HUES6 (cell line): Measurements from ENCODE around the gene PTGDR2.

ENCODE experiments used
- H3K27ac ChIP-seq: 2 replicates; pipeline ENCODE4 v1.7.0; 2013; ENCODE audit warnings: low read depth, mild to moderate bottlenecking, low read length, inconsistent platforms
- H3K27me3 ChIP-seq: 2 replicates; pipeline ENCODE4 v1.6.1; 2013; ENCODE audit warnings: low read length; ENCODE audit not compliant: control insufficient read depth, insufficient read depth
- H3K36me3 ChIP-seq: 2 replicates; pipeline ENCODE4 v1.6.1; 2013; ENCODE audit warnings: low read length; ENCODE audit not compliant: control insufficient read depth, insufficient read depth
- H3K4me1 ChIP-seq: 2 replicates; pipeline ENCODE4 v1.6.1; 2013; ENCODE audit warnings: low read length; ENCODE audit not compliant: control insufficient read depth, insufficient read depth
- H3K4me3 ChIP-seq: 2 replicates; pipeline ENCODE4 v1.5.1; 2013; ENCODE audit warnings: low read depth, low read length
- H3K9ac ChIP-seq: one replicate; pipeline ENCODE4 v1.6.1; 2013; ENCODE audit warnings: mild to moderate bottlenecking, low read length
- H3K9me3 ChIP-seq: 2 replicates; pipeline ENCODE4 v1.6.1; 2013; ENCODE audit warnings: low read depth, low read length; ENCODE audit not compliant: control insufficient read depth, insufficient read depth

Gene PTGDR2

DNA sequence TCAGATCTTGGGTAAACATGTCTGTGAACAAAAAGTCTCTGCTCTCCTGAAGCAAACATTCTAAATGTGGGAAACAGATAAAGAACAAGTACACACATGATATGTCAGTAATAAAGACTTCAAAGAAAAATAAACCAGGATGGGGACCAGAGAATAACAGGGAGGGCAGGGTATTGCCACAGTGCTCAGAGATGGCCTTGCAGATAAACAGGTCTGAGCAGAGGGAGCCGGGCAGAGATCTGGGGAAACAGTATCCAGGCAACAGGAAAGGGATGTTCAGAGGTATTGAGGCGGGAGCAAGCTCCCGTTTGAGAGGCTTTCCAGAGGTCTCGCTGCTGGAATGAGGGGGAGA lies 10.9 kb downstream of the PTGDR2 start:
- no peaks in the 10 kb centered on the region for H3K27me3 ChIP-seq
- peaks cover 41% of the 10 kb centered on the region for H3K36me3 ChIP-seq
- H3K9me3 ChIP-seq, result no peaks in the 10 kb centered on the region
- H3K4me3 ChIP-seq, result peak overlapping the region; percentile 92
- no peak overlapping the region for H3K27ac ChIP-seq
- peaks cover 24% of the 10 kb centered on the region for H3K4me1 ChIP-seq
- no peak overlapping the region for H3K9ac ChIP-seq

DNA sequence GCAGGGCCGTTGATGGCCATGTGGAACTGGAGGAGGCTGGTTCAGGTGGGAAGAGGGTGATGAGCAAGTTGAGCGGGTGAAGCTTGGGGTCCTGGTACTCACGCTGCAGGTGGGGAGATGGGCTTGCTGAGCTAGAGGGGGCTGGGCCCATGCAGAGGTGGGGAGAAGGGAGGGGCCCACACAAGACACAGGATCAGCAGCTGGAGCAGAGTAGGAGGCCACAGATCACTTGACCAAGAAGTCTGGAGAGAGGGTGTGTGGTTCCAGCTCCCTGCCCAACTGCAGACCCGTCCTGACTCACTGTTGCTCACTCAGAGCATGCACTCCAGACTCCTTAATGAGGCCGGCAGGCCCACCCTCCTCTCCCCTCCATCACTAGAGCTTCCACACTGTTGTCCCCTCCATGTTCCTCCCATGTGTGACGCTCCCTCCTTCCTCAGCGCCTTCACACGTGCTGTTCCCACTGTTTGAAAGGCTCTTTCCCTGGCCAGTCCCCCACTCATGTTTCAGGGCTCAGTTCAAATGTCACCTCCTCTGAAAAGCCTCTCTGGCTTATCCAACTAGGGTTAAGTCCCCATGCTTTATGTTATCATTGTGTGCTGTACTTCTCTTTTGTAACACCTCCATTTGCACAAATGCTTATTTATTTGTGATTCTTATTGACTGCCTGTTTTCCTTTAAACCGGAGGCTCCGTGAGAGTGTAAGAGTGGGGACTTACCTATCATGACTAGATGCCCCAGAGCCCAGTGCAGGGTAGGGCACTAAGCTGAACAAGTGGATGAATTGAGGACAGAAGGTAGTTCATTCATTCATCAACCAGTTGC lies 11.5 kb downstream of the PTGDR2 start:
- Histone ChIP-seq H3K27me3 (no peaks in the 10 kb centered on the region), H3K27ac (no peak overlapping the region), H3K9ac (peak overlapping the region; percentile 92)

DNA sequence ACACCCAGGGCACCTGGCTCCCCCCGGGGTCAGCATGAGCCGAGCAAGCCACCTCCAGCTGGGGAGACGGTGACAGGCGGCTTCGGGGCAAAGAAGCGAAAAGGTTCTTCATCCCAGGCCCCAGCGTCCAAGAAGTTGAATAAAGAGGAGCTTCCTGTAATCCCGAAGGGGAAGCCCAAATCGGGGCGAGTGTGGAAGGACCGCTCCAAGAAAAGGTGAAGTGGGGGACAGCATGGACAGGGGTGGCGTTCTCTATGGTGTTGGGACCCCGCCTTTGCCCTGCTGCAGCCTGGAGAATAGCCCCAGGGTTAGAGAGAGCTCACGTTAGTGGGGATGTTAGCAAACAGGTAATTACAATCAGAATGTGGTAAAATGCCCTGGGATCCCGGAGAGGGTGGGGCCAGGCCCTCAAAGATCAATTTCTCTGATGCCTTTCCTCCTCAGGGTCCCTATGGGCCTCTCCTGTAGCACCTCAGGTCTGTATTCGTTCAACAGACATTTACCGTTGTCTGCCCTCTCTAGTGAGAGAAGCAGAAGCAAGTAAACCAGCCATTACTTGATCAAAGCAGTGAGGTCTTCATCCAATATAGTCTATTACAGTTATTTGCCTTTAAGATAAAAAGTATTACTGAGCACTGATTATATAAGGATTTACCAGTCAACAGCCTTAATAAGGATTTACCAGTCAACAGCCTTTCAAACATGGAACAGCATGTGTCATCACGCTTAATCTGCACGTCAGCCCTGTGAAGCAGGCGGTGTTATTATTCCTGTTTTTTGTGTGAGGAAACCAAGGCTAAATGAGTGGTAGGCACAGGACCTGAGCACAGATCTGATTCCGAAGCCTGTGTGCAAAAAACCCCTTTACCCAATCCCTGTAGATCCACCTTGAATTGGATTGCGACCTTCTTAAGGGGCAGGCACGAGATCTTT lies 12.8 kb downstream of the PTGDR2 start:
- Histone ChIP-seq H3K36me3 (peaks cover 22% of the 10 kb centered on the region), H3K4me1 (peaks cover 24% of the 10 kb centered on the region), H3K27me3 (no peaks in the 10 kb centered on the region), H3K9me3 (no peaks in the 10 kb centered on the region), H3K4me3 (peak overlapping the region; percentile 92), H3K9ac (peak overlapping the region; percentile 92), H3K27ac (peak overlapping the region; percentile 48; the same call in 1 of the 2 replicates)

More for the DNA sequence above, 11.5 kb downstream of the PTGDR2 start:
- H3K4me3 ChIP-seq, result peak overlapping the region; percentile 92
- H3K4me1 ChIP-seq, result peaks cover 24% of the 10 kb centered on the region
- H3K9me3 ChIP-seq, result no peaks in the 10 kb centered on the region
- H3K36me3 ChIP-seq, result peaks cover 35% of the 10 kb centered on the region

DNA sequence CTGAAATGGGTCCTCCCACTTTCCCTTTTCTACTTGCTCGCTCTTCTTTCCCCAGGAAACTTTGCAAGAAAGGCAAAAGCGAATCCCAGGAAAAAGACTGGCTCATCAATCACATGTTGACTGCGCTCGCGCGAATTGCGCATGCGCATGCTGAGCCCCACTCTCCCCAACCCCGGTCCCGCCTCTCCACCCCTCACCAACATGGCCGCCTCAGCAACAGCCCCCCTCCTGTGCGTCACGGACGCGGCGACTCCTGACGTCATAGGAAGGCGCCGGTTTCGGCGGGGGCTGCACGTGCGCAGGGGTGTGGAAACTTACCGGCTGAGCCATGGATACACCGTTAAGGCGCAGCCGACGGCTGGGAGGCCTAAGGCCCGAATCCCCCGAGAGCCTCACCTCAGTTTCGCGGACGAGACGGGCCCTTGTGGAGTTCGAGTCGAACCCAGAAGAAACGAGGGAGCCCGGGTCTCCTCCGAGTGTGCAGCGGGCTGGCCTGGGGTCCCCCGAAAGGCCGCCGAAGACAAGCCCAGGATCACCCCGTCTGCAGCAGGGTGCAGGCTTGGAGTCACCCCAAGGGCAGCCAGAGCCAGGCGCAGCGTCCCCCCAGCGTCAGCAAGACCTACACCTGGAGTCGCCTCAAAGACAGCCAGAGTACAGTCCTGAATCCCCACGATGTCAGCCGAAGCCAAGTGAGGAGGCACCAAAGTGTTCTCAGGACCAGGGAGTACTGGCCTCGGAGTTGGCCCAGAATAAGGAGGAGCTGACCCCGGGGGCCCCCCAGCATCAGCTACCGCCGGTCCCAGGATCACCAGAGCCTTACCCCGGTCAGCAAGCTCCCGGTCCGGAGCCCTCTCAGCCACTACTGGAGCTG lies 13.7 kb downstream of the PTGDR2 start, which contains the start of gene CCDC86:
CCDC86 (plus strand) TSS at position 317 of the 871 bp plus-strand sequence; CDS start at position 329, 12 bp downstream.
- no peaks in the 10 kb centered on the region for H3K27me3 ChIP-seq
- no peaks in the 10 kb centered on the region for H3K9me3 ChIP-seq
- peaks cover 24% of the 10 kb centered on the region for H3K4me1 ChIP-seq
- H3K36me3 ChIP-seq, result peaks cover 13% of the 10 kb centered on the region
- H3K4me3 ChIP-seq, result peak within 1 kb of the TSS; percentile 92
- H3K9ac ChIP-seq, result peak within 1 kb of the TSS; percentile 92
- H3K27ac ChIP-seq, result peak within 1 kb of the TSS; percentile 59; the same call in 1 of the 2 replicates

DNA sequence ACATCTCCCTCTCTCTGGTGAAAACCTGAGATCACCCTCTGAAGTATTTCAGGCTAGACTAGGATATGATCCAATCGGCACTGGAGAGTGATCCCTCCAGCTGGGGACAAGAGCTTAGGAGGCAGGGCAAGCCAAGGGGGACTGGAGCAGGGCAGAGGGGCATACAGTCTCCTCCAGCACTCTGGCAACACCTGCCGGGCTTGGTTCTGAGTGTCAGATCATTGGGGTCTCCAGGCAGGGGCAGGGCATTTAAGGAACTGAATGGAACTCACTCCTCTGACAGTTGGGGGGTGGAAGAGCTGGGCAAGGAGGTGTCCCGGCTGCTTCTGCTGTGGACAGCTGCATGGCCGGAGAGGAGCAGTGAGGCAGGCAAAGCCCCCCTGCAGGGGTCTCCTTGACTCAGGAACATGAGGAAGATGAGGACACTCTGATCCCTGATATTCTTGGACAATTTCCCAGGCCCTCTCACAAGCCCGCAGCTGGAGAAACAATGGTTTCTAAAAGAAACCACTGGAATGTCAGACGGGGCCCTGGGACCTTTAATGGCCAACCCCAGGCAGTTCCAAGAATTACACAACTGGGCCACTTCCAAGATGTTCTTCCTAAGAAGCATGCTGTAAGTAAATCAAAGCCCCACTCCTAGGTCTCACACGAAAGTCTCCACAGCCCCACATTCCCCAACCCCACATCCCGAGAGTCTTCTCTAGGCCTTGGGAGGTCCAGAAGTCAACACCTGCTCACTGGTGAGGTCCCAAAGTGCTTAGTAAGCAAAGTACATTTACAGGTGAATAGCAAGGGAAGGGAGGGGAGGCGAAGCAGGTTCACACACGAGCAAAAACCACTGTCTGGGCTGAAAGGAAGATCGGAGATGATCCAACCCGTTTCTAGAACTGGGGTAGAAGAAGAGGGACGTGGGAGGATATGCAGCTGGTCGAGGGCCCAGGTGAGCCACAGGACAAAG lies 15.0 kb downstream of the PTGDR2 start:
- Histone ChIP-seq H3K9me3 (no peaks in the 10 kb centered on the region), H3K4me3 (peak overlapping the region; percentile 92; the same call in 1 of the 2 replicates), H3K9ac (no peak overlapping the region), H3K4me1 (peaks cover 24% of the 10 kb centered on the region), H3K36me3 (peaks cover 9% of the 10 kb centered on the region), H3K27me3 (no peaks in the 10 kb centered on the region), H3K27ac (no peak overlapping the region)

DNA sequence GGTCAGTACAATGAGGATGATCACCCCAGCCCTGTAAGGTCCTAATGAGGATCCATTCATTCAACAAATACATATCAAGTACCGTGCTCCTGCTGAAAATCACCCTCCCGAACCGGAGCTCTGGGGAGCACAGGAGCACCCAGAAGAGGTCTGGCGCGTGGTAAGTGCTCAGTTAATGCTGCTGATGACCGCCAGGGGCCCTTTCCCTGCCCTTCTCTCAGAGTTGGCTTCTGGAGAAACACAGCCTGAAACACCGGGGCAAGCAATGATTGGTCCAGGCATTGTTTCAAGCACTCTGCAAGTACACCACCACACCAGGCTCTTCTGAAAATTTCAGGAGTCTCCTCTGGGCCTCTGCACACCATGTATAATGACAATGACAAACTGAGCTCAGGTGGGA lies 17.6 kb downstream of the PTGDR2 start:
- H3K4me3 ChIP-seq, result no peak overlapping the region
- peaks cover 7% of the 10 kb centered on the region for H3K4me1 ChIP-seq
- H3K36me3 ChIP-seq, result no peaks in the 10 kb centered on the region
- no peak overlapping the region for H3K9ac ChIP-seq
- 0 out of 2 replicates have a peak, but pooled peaks cover 5% of the 10 kb centered on the region for H3K27me3 ChIP-seq
- no peaks in the 10 kb centered on the region for H3K9me3 ChIP-seq
- H3K27ac ChIP-seq, result no peak overlapping the region

DNA sequence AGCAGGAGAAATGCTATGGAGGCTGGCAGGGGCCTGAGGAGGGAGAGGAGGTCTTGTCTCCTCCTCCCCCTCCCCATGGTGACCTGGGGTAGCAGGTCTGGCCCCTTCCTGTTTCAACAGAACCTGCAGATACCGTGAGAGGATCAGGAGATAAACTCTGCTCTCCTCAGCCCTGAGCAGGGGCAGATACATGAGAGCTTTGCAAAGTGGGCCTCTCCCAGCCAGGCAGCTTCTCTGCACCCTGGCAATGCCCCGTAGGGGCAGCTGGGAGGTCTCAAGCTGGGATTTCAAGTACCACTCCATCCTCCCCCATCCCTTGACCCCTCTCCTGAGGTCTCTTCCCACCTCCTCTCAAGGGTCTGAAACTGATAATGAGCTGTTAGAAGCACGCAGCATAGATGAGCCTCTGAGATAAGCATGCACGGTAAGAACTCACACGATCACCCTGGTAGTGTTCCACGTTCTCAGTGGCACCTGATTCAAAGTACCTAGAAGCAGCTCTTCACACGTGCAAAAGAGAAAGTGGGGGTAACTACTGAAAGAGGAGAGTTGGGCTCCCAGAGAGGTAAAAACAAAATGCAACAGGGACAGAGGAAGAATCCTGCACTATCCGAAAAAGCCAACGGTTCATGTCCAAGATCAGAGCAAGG lies 18.8 kb downstream of the PTGDR2 start:
- Histone ChIP-seq H3K4me3 (no peak overlapping the region), H3K27me3 (peaks cover 5% of the 10 kb centered on the region; the same call in 1 of the 2 replicates), H3K36me3 (no peaks in the 10 kb centered on the region), H3K9ac (no peak overlapping the region), H3K4me1 (peaks cover 7% of the 10 kb centered on the region), H3K9me3 (no peaks in the 10 kb centered on the region), H3K27ac (no peak overlapping the region)

DNA sequence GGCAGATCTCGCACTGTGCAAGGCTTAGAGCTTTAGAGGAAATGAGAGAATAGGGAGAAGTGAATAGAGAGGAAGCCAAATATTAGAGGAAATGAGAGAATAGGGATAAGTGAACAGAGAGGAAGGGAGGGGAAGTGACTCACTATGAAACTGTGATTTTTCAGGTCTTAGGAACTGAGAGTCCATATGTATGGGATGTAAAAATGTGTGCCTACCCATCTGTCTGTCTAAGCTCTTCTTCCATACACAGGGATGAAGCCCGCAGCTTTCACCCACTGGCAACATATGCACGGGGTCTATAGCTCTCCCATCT lies 20.3 kb downstream of the PTGDR2 start:
- no peaks in the 10 kb centered on the region for H3K9me3 ChIP-seq
- H3K4me1 ChIP-seq, result no peaks in the 10 kb centered on the region
- no peaks in the 10 kb centered on the region for H3K36me3 ChIP-seq
- peaks cover 5% of the 10 kb centered on the region; the same call in 1 of the 2 replicates for H3K27me3 ChIP-seq
- H3K27ac ChIP-seq, result no peak overlapping the region
- H3K9ac ChIP-seq, result no peak overlapping the region
- H3K4me3 ChIP-seq, result no peak overlapping the region

DNA sequence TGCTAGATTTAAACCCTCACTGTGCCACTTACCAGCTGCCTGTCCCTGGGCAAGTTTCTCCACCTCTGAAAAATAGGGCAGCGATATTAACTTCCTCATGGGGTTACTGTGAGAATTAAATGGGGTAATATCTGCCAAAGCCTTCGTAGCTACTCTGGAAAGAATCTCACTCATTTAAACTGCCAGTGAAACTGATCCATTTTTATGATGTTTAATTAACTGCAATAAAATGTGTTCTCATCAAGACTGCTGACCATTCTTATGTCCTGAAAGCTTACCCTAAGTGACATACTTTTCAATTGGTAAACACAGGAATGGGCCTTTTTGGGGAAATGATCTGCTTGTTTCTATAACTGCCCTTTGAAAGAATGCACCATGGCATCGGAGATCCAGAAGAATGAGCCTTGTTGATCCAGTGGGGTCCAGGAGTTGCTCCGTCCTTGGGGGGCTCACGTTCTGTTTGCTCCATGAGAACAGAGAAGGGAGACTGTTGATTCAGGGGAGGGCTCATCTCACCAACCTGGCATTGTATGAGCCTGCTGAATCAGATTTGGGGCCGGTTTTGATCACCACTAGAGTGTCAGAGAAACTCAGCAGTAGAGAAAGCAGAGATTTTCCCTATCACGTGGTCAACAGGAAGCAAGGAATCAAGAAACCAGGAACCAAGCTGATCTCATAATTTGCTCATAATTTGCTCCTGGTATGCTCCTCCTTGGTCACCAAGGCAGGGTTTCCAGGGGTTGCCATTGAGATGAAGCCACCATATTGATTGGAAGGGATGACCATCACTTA lies 20.8 kb downstream of the PTGDR2 start:
- Histone ChIP-seq H3K9ac (no peak overlapping the region), H3K36me3 (no peaks in the 10 kb centered on the region), H3K27ac (no peak overlapping the region), H3K9me3 (no peaks in the 10 kb centered on the region), H3K4me1 (no peaks in the 10 kb centered on the region), H3K27me3 (peaks cover 5% of the 10 kb centered on the region; the same call in 1 of the 2 replicates), H3K4me3 (no peak overlapping the region)
